ENCODE results near the gene HEXB.

GRCh38 chr5:74672215-74672877 lies 12.7 kb upstream of the HEXB start:
- no peak for TF ChIP-seq POLR2AphosphoS5 (IDR thresholded peaks at IDR 0.05)
- TF ChIP-seq CTCF (IDR thresholded peaks at IDR 0.05) = no peak
- no peak for TF ChIP-seq POLR2A (IDR thresholded peaks at IDR 0.05)
